GM19099 (cell line): ENCODE measurements around the gene GALNT17.

Experiments used
- POLR2A ChIP-seq: IDR thresholded peaks from 3 replicates; pipeline ENCODE4 v1.6.1; 2011; ENCODE audit warnings: low read depth; ENCODE audit not compliant: insufficient read length; ENCODE audit errors: extremely low read depth

The GALNT17 gene

DNA sequence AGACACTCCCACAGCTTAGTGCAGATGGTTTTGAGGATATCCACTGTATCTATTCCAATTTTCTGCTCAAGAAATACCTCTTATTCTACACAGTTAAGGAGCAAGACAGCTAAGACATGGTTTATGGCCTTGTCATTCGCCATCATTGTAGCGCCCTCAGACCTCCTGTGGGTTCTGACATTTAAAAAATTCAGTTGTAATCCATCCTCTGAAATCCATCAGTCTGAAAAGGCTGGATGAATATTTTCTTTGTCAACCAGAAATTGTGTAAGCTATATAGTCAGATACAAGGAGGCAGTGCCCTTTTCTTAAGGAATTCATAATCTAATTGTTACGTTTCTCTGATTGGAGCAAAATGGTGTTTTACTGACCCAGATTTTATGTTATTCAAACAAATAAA is 353.6 kb downstream of the GALNT17 start:
- TF ChIP-seq POLR2A: no peak

GRCh38 chr7:71486414-71486813 is 354.5 kb downstream of the GALNT17 start:
- TF ChIP-seq POLR2A: no peak

- no peak for TF ChIP-seq POLR2A
Measured at GRCh38 chr7:71486856-71487628, 355.1 kb downstream of the GALNT17 start.

DNA sequence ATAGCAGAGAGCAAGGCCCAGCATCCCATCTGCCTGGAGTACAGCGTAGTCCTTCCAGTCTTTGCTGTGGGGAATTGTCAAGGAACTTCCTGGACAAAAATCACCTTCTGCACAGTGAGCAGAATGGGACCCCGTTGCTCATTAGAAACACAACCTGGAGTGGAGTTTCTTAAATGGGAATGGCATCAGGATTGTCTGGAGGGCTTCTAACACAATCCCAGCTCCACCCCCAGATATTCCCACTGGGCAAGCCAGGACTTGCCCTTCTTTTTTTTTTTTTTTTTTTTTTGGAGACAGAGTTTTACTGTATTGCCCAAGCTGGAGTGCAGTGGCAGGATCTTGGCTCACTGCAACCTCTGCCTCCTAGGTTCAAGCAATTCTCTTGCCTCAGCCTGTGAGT is 356.4 kb downstream of the GALNT17 start:
- no peak for TF ChIP-seq POLR2A

DNA sequence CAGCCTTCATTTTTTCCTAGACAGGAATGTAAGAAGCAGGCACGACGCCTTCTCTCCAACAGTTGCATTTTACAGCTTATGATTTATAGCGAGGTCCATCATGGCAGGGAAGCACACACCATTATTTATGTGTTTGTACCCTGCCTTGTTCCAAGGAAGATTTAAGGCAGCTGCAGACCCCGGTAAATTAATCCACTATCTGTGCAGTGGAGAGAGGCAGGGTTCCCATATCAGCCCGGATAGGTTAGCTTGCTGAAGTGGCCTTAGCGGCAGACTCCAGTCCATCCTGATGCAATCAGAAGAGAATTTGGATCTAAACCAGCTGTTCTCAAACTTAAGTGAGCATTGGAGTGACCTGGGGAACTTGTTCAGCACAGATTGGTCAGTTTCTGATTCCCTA is 359.4 kb downstream of the GALNT17 start:
- no peak for TF ChIP-seq POLR2A

- no peak for TF ChIP-seq POLR2A
Measured at GRCh38 chr7:71495828-71496227, 363.9 kb downstream of the GALNT17 start.

DNA sequence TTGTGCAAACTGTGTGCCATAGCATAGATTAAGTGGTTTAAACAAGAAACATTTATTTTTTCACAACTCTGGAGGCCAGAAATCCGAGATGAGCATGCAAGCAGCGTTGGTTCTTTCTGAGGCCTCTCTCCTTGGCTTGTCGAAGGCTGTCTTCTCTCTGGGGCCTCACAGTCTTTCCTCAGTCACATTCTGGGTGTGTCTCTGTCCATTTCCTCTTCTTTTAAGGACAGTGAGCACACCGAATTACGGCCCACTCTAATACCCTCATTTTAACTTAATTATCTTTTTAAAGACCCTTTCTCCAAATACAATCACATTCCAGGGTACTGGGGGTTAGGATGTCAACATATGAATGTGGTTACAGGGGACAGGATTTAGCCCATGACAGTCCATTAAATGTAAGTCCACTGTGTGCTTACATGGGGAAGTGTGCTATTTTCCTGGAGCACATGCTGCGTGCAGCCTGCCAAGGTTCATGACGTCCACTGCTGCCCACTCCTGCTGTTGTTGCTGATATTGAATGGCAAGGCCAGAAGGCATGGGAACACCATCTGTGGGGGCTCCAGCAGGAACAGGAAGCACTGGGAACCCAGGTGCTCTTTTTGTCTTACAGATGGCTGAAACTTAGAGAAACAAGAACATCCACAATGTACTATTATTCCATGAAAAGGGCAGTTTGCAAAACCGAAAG is 365.5 kb downstream of the GALNT17 start:
- TF ChIP-seq POLR2A: no peak

GRCh38 chr7:71498381-71498780 is 366.4 kb downstream of the GALNT17 start:
- TF ChIP-seq POLR2A: no peak

- TF ChIP-seq POLR2A: no peak
Measured at GRCh38 chr7:71504697-71505441, 372.9 kb downstream of the GALNT17 start.

GRCh38 chr7:71506822-71507221 is 374.9 kb downstream of the GALNT17 start:
- TF ChIP-seq POLR2A: no peak

DNA sequence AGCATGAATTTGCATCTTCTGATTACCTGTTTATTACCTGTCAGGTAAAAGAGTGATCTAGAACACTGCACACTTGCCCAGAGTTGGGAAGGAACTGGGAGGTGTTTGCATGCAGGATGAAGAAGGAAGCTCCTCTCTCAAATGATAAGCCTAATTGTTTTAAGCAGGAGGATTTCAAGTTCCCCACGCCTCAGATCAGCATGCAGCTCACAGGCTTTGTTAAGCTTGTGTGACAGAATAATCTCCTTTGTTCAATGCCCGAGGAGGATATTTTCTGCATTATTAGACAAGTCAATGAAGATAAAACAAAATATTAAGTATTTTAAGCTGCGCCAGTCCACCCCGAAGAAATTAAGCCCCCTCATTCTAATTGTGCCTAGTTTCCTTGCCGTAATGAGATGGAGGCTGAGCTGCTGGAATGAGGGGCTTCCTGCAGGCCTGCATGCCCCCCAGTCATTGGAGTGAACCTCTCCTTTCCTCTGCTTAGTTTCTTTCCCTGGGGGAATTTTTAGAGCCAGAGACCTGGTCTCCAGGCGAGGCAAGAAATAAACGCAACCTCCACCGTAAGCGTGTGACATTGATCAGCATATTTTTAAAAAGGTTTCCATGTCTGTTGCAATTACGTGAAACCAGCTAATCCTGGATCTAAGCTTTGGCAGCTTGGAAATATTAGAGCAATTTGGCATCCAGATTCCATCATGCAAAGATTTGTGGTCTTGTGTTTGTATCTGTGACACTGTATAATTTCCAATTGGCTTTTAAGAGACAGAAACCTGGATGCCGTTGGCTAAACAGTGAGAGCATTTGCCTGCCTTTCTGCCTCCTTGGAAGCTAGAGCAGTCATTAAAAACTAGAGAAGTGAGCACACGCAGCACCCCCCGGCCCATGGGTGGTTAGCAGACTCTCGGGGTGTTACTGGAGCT is 376.0 kb downstream of the GALNT17 start:
- TF ChIP-seq POLR2A: no peak

- no peak for TF ChIP-seq POLR2A
Measured at GRCh38 chr7:71509381-71509780, 377.4 kb downstream of the GALNT17 start.

- TF ChIP-seq POLR2A: no peak
Measured at GRCh38 chr7:71511361-71511807, 379.4 kb downstream of the GALNT17 start.

DNA sequence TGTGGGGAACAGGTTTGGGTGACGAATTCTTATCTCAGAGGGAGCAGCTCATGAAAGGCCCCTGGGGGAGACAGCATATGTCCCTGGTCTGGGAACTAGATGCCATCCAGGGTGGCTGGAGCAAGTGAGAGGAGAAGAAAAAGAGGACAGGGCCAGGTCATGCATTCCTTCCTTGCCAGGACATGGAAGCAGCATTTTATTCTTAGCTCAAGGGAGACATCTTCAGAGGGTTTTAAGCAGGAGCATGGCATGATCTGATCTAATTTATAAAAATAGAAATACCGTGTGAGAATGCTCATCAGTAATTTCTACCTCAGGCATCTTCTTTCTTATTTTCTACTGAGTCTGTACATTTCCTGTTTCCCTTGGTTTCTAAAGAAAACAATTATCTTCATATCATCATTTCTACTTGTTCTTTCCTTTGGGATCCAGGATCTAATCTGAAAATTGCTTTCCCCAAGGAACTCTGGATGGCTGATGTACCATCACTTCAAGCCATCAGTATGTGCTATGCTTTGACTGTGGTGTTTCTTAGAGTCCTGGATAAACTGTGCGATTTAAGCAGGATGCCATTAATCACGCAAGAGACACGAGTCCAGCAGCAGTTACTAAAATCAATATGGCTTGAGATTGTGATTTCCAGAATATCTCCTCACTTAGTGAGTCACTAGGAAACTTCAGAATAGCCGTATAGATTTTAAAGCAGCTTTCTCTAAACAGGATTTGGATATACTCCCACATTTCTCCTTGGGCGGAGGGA is 386.2 kb downstream of the GALNT17 start:
- TF ChIP-seq POLR2A: no peak
